GM18526 (cell line): ENCODE data around the gene ALOX5.

Source experiments
- POLR2A ChIP-seq: IDR thresholded peaks from 3 replicates; pipeline ENCODE4 v1.6.1; 2011; ENCODE audit not compliant: insufficient read length; ENCODE audit errors: extremely low read depth

Gene ALOX5

GRCh38 chr10:45377321-45377720 lies 3.3 kb downstream of the ALOX5 start:
- no peak for TF ChIP-seq POLR2A

GRCh38 chr10:45377858-45378257 lies 3.8 kb downstream of the ALOX5 start:
- no peak for TF ChIP-seq POLR2A

- TF ChIP-seq POLR2A: no peak
Measured at GRCh38 chr10:45378914-45379726, 5.1 kb downstream of the ALOX5 start.

GRCh38 chr10:45379891-45380540 lies 6.0 kb downstream of the ALOX5 start:
- no peak for TF ChIP-seq POLR2A

- no peak for TF ChIP-seq POLR2A
Measured at GRCh38 chr10:45380903-45381620, 7.0 kb downstream of the ALOX5 start.

- TF ChIP-seq POLR2A: no peak
Measured at GRCh38 chr10:45382591-45382990, 8.6 kb downstream of the ALOX5 start.

- TF ChIP-seq POLR2A: no peak
Measured at GRCh38 chr10:45383682-45384330, 9.8 kb downstream of the ALOX5 start.

GRCh38 chr10:45386657-45387056 lies 12.6 kb downstream of the ALOX5 start:
- TF ChIP-seq POLR2A: no peak

- no peak for TF ChIP-seq POLR2A
Measured at GRCh38 chr10:45387096-45387893, 13.3 kb downstream of the ALOX5 start.

GRCh38 chr10:45395554-45395953 lies 21.5 kb downstream of the ALOX5 start:
- no peak for TF ChIP-seq POLR2A

- no peak for TF ChIP-seq POLR2A
Measured at GRCh38 chr10:45398595-45398994, 24.6 kb downstream of the ALOX5 start.

- no peak for TF ChIP-seq POLR2A
Measured at GRCh38 chr10:45399113-45399512, 25.1 kb downstream of the ALOX5 start.

- TF ChIP-seq POLR2A: no peak
Measured at GRCh38 chr10:45403151-45403550, 29.1 kb downstream of the ALOX5 start.

- no peak for TF ChIP-seq POLR2A
Measured at GRCh38 chr10:45404087-45404769, 30.2 kb downstream of the ALOX5 start.
